NCI-H1930 (cell line): ENCODE results near the gene SYNE3.

ENCODE experiments used
- DNase-seq, 2 experiments: peaks; one replicate each; lab custom pipeline; 2025; lab: John Stamatoyannopoulos, UW

Gene SYNE3, protein sequence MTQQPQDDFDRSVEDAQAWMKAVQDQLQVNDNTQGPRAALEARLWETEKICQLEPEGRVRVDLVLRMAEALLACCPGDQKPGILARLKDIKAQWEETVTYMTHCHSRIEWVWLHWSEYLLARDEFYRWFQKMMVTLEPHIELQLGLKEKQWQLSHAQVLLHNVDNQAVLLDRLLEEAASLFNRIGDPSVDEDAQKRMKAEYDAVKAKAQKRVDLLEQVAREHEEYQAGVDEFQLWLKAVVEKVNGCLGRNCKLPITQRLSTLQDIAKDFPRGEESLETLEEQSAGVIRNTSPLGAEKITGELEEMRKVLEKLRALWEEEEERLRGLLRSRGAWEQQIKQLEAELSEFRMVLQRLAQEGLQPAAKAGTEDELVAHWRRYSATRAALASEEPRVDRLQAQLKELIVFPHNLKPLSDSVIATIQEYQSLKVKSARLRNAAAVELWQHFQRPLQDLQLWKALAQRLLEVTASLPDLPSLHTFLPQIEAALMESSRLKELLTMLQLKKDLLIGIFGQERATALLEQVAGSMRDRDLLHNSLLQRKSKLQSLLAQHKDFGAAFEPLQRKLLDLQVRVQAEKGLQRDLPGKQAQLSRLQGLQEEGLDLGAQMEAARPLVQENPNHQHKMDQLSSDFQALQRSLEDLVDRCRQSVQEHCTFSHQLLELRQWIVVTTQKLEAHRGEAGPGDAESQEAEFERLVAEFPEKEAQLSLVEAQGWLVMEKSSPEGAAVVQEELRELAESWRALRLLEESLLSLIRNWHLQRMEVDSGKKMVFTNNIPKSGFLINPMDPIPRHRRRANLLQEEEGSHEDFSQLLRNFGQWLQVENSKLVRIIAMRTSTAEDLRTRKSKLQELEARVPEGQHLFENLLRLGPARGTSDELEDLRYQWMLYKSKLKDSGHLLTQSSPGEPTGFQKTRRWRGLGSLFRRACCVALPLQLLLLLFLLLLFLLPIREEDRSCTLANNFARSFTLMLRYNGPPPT

DNA sequence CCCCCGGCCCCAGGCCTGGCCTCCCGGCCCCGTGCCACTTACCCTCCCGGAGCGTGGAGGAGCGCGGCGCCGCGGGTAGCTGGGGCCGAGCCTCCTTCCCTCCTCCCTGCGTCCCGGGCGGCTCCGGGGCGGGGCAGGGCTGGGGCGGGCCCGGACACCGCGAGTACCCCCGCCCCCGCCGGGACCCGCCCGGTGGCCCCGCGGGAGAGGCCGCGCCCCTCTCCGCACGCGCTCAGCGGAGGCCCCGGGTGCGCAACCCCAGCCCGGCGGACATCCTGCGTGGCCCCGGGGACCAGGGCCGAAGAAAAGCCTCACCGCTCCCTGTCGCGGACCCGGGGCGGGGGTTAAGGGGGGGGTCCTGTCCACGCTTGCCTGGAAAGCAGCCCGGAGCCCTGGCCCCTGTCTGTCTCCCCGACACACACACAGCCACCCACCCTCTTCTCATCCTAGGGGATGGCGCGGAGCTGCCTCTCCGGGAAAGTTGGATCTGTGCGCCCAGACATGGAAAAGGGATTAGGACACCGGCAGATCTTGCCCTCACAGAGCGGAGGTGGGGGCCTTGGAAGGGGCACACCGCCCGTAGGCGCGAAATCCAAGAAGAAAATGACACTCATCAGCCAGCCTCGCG lies at the start of gene SYNE3:
SYNE3 (minus strand) TSS at position 97 of the 628 bp plus-strand sequence. CDS start 40,829 bp downstream, outside the sequence.
- peak in 1 of 2 experiments; percentile 20 for DNase-seq

GRCh38 chr14:95564060-95564459 lies 47.6 kb upstream of the SYNE3 start:
- no peak for DNase-seq

GRCh38 chr14:95562892-95563685 lies 46.6 kb upstream of the SYNE3 start:
- no peak for DNase-seq

DNA sequence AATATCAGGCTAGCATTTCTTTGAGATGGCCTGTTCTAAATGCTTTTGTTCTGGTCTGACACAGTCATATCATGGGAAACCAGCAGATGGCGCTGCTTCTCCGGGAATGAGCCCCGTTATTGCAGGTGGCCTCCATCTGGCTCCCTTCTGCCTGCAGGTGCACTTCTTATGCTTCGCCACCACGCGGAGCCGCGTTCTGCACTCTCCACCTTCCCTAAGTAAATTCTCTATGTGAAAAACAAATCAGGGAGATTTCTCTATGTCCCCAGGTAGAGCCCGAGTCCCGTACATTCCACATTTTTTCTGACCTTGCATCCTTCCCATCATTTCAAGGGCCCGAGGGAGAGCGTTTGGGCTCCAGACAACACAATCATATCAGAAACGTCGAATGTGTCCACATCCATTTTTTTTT lies 44.6 kb upstream of the SYNE3 start:
- peak; percentile 54 to 85 for DNase-seq

- DNase-seq, result no peak
These were observed 42.8 kb upstream of the SYNE3 start for GRCh38 chr14:95559203-95559602.

GRCh38 chr14:95557832-95558231 lies 41.4 kb upstream of the SYNE3 start:
- no peak for DNase-seq

DNA sequence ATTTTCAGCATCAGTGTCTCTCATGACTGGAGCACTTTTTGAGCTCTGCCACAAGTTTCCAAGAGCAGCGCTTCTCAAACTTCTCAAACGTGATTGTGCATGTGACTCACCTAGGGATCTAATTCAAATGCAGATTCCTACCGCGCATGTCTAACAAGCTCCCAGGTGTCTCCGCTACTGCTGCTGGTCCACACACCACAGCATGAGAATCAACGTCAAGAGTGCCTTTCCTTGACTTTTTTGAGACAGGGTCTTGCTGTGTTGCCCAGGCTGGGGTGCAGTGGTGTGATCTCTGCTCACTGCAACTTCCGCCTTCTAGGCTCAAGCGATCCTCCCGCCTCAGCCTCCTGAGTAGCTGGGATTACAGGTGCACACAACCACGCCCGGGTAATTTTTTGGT lies 40.8 kb upstream of the SYNE3 start:
- no peak for DNase-seq

DNA sequence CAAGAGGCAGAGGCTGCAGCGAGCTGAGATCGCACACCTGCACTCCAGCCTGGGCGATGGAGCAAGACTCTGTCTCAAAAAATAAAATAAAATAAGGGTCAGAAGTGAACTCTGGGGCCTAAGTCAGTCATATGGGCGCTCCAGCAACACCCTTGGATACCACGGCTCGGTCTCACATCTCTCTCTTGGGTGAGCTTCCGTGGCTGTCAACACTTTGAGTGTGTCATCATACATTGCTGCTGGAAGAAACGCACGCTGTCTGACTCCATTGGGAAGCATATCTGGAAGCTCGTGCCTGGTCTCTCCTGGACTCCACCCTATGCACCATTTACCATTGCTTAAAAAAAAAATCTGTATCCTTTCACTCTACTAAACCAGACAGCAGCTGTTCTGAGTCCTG lies 38.6 kb upstream of the SYNE3 start:
- no peak for DNase-seq

DNA sequence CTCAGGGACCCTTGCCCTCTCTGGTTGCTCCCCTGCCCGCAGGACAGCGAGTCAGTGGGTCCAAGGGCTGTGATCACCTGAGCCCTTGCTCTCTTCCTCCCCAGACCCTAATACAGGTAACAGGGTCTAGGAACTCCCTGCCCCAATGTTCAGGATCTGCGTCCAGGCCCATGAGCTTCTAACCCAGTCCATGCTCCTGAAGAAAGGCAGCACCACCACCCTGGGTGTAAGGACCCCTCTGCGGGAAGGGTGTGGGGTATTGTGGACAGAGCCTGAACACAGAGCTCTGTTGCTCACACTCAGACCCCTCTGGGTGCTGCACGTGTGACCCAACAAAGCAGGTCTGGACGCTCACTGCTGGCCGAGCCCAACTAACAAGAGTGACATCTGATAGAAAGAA lies 36.7 kb upstream of the SYNE3 start:
- DNase-seq, result no peak

- no peak for DNase-seq
These were observed 35.0 kb upstream of the SYNE3 start for GRCh38 chr14:95551435-95551834.

DNA sequence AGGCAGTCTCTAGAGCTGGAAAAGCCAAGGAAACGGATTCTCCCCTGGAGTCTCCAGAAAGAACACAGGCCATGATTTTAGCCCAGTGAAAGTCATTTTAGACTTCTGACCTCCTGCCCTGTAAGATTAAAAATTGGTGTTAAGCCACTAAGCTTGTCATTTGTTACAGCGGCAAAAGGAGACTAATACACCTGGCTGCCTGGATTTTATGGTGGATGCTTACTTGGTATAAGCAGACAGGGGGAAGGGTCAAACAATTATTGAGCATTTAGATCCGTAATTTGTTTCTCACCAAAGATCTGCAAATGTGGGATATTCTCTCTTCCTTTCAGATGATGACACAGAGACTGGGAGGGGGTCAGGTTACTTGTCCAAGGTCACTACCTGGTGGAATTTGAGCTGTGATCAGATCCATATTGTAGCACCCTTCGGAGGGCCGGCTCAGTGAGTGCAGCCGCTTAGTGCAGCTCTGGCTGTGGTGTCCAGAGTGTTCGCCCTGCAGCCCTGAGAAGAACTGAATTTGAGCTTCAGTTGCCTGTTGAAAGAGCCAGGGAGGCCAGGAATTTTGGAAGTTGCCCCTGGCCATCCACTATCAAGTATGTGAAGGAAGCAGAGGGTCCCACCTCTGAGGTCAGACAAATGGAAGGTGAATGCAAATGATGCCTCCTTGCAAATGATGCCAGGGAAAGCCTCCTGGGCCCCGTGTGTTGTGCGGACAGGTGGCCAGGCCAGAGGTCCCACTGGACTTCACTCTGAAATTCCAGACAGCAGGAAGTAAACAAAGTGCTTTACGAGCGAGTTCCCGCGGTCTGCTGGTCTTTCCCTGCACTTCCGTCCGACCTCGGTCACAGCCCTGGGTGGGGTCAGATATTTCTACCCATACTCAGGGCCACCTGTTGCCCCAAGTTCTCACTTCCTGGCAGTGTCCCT lies 33.5 kb upstream of the SYNE3 start:
- no peak for DNase-seq

- no peak for DNase-seq
These were observed 32.0 kb upstream of the SYNE3 start for GRCh38 chr14:95548328-95548929.

- no peak for DNase-seq
These were observed 31.3 kb upstream of the SYNE3 start for GRCh38 chr14:95547626-95548327.

GRCh38 chr14:95547272-95547625 lies 30.8 kb upstream of the SYNE3 start:
- no peak for DNase-seq

- DNase-seq, result no peak
These were observed 29.2 kb upstream of the SYNE3 start for GRCh38 chr14:95545515-95546168.

GRCh38 chr14:95544588-95544987 lies 28.1 kb upstream of the SYNE3 start:
- DNase-seq, result no peak

DNA sequence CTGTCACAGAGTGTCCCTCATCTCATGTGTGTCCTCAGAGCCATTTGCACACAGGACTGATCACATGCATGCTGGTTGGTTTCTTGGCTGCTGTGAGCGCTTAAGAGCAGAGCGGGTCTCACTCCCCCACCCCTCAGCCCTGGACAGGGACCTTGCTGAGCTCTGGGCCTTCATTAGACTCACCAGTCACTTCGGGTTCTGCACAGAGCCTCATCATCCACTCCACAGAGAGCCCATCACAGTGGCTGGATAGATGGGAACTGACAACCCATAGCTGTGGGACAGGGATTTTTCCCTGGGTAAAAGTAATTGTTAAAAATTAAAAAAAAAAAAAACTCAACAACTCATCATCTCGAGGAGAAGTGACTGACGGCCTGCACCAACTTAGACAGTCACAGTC lies 26.6 kb upstream of the SYNE3 start:
- DNase-seq, result no peak

GRCh38 chr14:95541932-95542930 lies 25.8 kb upstream of the SYNE3 start:
- DNase-seq, result no peak
